Stimulated activated naive CD4-positive, alpha-beta T cell (primary cell): ENCODE results near the gene HECA.
A peak's percentile ranks its signal among the peaks of the same experiment; 100 is the strongest.

Experiments used
- DNase-seq, 6 experiments: peaks; one replicate each; lab custom pipeline; 2025; lab: John Stamatoyannopoulos, UW

Gene HECA

GRCh38 chr6:139161169-139161568 lies 26.3 kb downstream of the HECA start:
- peak; percentile 60 to 91 (median 84) for DNase-seq

DNA sequence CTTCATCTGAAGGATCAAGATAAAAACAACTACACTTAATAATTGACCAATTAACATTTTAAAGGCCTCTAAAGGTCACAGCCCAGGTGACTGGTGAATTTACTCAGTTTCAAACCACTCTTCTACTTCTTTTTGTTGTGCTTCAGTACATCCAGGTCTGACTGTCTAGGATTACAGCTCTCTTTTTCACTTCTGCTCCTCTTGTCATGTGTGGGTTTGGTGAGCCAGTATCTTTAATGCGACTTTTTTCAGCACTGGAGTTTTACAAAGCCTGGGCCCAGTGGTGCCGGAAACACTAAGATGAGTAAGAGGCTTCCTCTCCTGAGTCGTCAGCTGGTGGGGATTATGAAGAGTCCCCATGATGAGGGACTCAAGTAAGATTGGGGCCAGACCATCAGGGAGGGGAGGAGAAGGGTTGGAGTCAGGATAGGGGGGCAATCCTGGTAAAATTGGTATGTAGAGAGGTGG lies 27.0 kb downstream of the HECA start:
- peak; percentile 33 to 73 (median 61) for DNase-seq

- DNase-seq: peak in 3 of 6 experiments; percentile 16 to 30 (median 21)
These were observed 29.1 kb downstream of the HECA start for GRCh38 chr6:139164001-139164400.

DNA sequence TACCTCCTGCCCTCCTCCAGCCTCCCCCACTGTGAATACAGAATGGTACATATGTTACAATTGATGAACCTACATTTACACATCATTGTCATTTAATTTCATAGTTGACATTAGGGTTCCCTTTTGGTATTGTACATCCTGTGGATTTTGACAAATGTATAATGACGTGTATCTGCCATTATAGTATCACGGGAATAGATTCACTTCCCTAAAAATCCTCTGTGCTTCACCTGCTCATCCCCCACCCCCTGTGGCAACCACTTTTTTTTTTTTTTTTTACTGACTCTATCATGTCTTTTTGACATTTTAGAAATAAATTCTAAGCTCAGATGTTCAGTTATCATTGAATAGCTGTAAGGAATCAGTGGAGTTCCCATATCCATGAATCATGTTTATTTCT lies 30.4 kb downstream of the HECA start:
- no peak for DNase-seq

- no peak for DNase-seq
These were observed 31.5 kb downstream of the HECA start for GRCh38 chr6:139166238-139166955.

GRCh38 chr6:139166956-139167313 lies 32.1 kb downstream of the HECA start:
- DNase-seq: no peak

DNA sequence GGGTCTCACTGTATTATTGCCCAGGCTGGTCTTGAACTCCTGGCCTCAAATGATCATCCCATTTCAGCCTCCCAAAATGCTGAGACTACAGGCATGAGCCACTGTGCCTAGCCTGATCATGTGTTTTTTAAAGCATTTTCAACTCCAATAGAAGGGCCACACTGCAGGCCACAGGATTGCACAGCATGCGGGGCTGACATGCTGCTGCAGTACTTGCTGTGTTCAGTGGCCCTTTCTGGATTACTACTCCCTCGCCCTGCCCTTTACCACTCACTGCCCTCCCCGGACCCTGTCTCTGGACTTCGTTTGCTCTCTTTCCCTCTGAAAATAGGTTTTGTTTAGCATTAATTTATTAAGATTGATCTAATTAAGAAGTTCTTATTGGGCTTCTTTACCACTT lies 37.3 kb downstream of the HECA start:
- DNase-seq: no peak

- DNase-seq: no peak
These were observed 37.7 kb downstream of the HECA start for GRCh38 chr6:139172567-139172966.

- peak in 2 of 6 experiments; percentile 14 to 40 for DNase-seq
These were observed 38.3 kb downstream of the HECA start for GRCh38 chr6:139173172-139173571.

DNA sequence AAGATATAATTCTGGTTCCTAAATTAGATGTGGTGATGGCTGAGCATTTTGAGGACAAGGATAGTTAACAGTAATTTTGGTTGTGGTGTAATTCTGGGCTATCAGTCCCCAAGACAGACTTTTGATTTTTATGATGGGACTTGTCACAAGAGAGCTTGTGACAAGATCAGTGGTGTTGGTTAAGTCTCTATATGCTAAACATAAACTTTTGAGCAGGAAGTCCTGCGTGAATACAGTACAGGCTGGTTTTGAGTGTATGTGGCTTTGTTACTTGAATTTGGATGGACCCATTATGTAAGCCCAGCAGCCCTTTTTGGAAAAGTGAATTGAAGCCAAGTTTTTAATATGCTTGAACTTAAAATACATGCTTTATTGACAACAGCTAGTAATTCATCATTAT lies 38.9 kb downstream of the HECA start:
- DNase-seq: no peak

DNA sequence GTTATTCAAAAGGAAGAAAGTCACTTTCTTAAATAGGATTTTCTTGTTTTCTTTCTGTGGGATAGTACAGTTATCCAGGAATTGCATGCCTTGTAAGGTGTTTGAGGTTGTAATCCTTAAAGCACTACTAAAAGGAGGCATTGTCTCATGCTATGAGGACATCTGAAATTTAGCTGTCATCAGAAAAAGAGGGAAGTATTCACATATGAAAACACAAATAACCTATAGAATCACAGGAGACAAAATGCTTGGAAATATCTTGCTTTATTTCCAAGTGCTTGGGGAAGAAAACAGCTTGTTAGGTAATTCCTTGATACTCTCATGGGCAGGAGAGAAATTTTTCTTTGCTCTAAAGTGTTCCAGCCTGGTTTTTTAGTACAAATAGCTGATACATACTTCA lies 40.1 kb downstream of the HECA start:
- DNase-seq: no peak

GRCh38 chr6:139175389-139175948 lies 40.6 kb downstream of the HECA start:
- no peak for DNase-seq

DNA sequence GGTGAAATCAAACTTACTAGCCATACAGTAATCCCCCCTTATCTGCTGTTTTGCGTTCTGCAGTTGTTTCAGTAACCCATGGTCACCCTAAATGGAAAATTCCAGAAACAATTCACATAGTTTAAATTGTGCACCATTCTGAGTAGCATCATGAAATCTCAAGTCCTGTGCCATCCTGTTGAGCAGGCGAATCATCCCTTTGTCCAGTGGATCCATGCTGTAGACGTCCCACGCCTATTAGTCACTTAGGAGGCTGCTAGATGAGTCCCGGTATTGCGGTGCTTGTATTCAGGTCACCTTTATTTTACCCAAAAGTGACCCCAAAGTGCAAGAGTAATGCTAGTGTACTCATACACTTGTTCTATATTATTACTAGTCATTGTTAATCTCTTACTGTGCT lies 46.4 kb downstream of the HECA start:
- DNase-seq: no peak

- no peak for DNase-seq
These were observed 49.2 kb downstream of the HECA start for GRCh38 chr6:139184047-139184446.

DNA sequence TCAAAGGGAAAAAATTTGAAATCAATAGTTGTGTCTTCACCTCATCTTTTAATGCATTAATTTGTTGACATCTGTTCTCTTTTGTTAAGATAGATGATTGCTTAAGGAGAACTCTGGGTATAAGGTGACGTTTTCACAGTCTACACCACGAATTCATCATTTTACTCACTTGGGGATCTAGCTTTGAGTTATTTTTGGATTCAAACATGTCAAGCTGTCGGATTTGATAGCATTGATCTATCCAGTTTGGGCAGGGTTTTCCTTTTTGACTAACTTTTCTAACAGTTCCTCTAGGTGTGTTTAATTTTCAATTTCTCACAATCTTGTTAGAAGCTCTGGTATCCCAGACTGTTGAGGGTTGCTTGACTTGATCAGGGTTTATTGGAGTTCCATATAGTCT lies 49.6 kb downstream of the HECA start:
- DNase-seq: no peak

- no peak for DNase-seq
These were observed 51.4 kb downstream of the HECA start for GRCh38 chr6:139186242-139186641.

GRCh38 chr6:139186692-139187091 lies 51.8 kb downstream of the HECA start:
- DNase-seq: no peak

DNA sequence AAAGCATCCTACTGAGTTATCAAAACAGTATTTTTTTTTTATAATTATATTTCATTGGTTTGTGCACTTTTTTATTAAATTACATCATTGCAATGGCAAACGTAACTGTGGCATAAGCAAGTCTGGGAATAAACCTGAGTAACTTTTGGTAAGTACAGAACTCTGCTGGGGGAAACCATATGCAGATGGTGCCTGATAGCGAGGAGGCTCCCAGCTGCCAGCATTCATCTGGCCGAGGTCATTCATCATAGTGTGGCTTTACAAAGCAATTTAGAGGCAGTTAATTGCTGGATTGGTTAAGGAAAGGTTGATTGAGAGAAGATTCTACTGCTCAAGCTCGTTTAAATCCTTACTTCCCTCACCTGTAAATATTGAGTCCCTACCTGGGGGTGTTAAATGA lies 52.6 kb downstream of the HECA start:
- DNase-seq: no peak

DNA sequence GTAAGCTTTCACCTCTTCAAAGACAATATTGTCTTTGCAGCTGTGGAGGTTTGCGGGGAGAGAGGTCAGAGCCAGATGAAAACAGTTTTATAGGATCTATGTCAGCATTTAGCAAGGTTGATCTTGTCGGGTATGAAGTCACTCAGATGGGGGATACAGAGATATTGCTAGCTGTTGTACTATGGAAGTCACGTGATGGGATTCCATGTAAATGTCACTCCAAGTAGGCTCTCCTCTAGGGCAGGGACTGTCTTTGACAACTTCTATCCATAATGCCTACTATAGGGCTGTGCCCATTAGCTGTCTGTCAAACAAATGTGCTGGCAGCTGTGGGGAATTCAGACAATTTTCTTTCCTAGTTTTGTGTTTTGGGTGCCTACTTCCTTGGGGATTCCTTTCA lies 54.8 kb downstream of the HECA start:
- no peak for DNase-seq

DNA sequence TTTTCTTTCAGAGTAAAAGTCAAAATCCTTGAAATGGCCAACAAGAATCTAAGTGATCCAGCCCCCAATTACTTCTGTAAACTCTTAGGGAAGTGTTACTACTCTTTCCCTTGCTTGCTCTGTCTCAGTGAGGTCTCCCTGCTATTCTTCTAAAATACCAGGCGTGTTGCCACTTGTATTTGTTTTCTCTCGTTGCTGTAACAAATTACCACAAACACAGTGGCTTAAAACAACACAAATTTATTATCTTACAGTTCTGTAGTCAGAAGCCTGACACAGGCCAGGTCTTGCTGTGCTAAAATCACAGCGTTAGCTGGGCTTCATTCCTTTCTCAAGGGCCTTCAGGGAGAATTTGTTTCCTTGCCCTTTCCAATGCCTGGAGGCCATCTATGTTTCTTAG lies 59.9 kb downstream of the HECA start:
- DNase-seq: no peak

- no peak for DNase-seq
These were observed 63.8 kb downstream of the HECA start for GRCh38 chr6:139198529-139199288.

DNA sequence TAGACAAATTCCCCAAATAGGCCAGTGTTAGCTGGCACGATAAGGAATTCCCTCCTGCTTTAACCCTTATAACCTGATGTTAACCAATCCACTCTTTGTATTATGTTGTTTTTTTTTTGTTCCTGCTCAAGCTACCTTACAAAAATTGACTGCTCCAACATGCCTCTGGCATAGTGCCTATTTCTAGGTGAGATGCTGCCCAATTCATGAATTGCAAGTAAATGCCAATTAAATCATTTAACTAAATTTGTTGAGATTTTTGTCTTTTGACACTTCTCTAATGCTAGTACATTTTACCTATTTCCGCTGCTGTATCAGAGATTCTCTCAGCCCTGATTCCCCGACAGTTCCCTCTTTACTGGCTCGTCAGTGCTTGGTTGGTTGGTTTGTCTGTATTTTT lies 66.5 kb downstream of the HECA start:
- no peak for DNase-seq

GRCh38 chr6:139204978-139205377 lies 70.1 kb downstream of the HECA start:
- DNase-seq: no peak
